SK-N-SH treated with all-trans-retinoic acid at 6 μM for 48 hours (cell line): ENCODE measurements around the gene NLRP5.

Experiments used
- ATAC-seq: fragments of 200-7000 bp; cut with Tn5 transposase; 3 replicates; pipeline ENCODE4 v1.9.1; 2020; ENCODE audit warnings: mild to moderate bottlenecking, moderate library complexity
- ARNTL ChIP-seq: fragments of 450-650 bp; formaldehyde crosslinking; IDR thresholded peaks from 2 replicates; pipeline ENCODE4 v1.5.0; 2020; ENCODE audit warnings: low read depth, mild to moderate bottlenecking, moderate library complexity, borderline replicate concordance
- BACH2 ChIP-seq: fragments of 250-450 bp; sonication (Bioruptor Pico); IDR thresholded peaks from 2 replicates; pipeline ENCODE4 v1.9.0; 2021; ENCODE audit warnings: mild to moderate bottlenecking, borderline replicate concordance
- CSRNP3 ChIP-seq: fragments of 250-450 bp; sonication (Bioruptor Pico); IDR thresholded peaks from 2 replicates; pipeline ENCODE4 v1.5.1; 2021; ENCODE audit warnings: mild to moderate bottlenecking, moderate library complexity
- ESRRG ChIP-seq: fragments of 250-450 bp; sonication (Bioruptor Pico); IDR thresholded peaks from 2 replicates; pipeline ENCODE4 v1.6.1; 2021; ENCODE audit warnings: mild to moderate bottlenecking
- GLIS3 ChIP-seq: fragments of 250-450 bp; sonication (Bioruptor Pico); IDR thresholded peaks from 2 replicates; pipeline ENCODE4 v1.5.0; 2020; ENCODE audit warnings: mild to moderate bottlenecking, moderate library complexity
- ISL1 ChIP-seq: fragments of 250-450 bp; sonication (Bioruptor Pico); IDR thresholded peaks from 2 replicates; pipeline ENCODE4 v2.1.2; 2022; ENCODE audit warnings: mild to moderate bottlenecking, moderate library complexity
- OSR1 ChIP-seq: fragments of 250-450 bp; sonication (Bioruptor Pico); IDR thresholded peaks from 2 replicates; pipeline ENCODE4 v1.8.0; 2022; ENCODE audit warnings: moderate library complexity, mild to moderate bottlenecking, inconsistent platforms
- PATZ1 ChIP-seq: fragments of 250-450 bp; sonication (Bioruptor Pico); IDR thresholded peaks from 2 replicates; pipeline ENCODE4 v1.8.0; 2020; ENCODE audit warnings: mild to moderate bottlenecking, moderate library complexity, borderline replicate concordance
- PPARA ChIP-seq: fragments of 250-450 bp; sonication (Bioruptor Pico); IDR thresholded peaks from 2 replicates; pipeline ENCODE4 v1.5.0; 2020; ENCODE audit warnings: mild to moderate bottlenecking, borderline replicate concordance
- SNAI2 ChIP-seq: fragments of 250-450 bp; sonication (Bioruptor Pico); IDR thresholded peaks from 2 replicates; pipeline ENCODE4 v1.5.0; 2020; ENCODE audit warnings: mild to moderate bottlenecking, moderate library complexity
- TCF4 ChIP-seq: fragments of 250-450 bp; sonication (Bioruptor Pico); IDR thresholded peaks from 2 replicates; pipeline ENCODE4 v1.8.0; 2021; ENCODE audit warnings: mild to moderate bottlenecking, moderate library complexity, borderline replicate concordance
- TOX ChIP-seq: fragments of 250-450 bp; sonication (Bioruptor Pico); IDR thresholded peaks from 2 replicates; pipeline ENCODE4 v1.8.0; 2021; ENCODE audit warnings: mild to moderate bottlenecking, moderate library complexity, borderline replicate concordance
- TSHZ2 ChIP-seq: fragments of 250-450 bp; sonication (Bioruptor Pico); IDR thresholded peaks from 2 replicates; pipeline ENCODE4 v1.5.0; 2020; ENCODE audit warnings: mild to moderate bottlenecking, moderate library complexity
- ZC3H10 ChIP-seq: fragments of 250-450 bp; sonication (Bioruptor Pico); IDR thresholded peaks from 2 replicates; pipeline ENCODE4 v1.5.1; 2021; ENCODE audit warnings: mild to moderate bottlenecking, moderate library complexity
- ZFP3 ChIP-seq: fragments of 250-450 bp; sonication (Bioruptor Pico); IDR thresholded peaks from 2 replicates; pipeline ENCODE4 v1.5.0; 2020; ENCODE audit warnings: mild to moderate bottlenecking, moderate library complexity
- ZFP30 ChIP-seq: fragments of 450-650 bp; formaldehyde crosslinking; IDR thresholded peaks from 2 replicates; pipeline ENCODE4 v1.5.0; 2022; ENCODE audit warnings: mild to moderate bottlenecking, moderate library complexity
- ZNF565 ChIP-seq: fragments of 450-650 bp; formaldehyde crosslinking; conservative IDR thresholded peaks from 2 replicates; pipeline ENCODE4 v1.5.0; 2020; ENCODE audit warnings: low read depth, mild to moderate bottlenecking, moderate library complexity
- ZNF70 ChIP-seq: fragments of 450-650 bp; formaldehyde crosslinking; IDR thresholded peaks from 2 replicates; pipeline ENCODE4 v1.5.0; 2020; ENCODE audit warnings: mild to moderate bottlenecking, moderate library complexity
- ZNF8 ChIP-seq: fragments of 450-650 bp; formaldehyde crosslinking; IDR thresholded peaks from 2 replicates; pipeline ENCODE4 v1.5.0; 2020; ENCODE audit warnings: mild to moderate bottlenecking, moderate library complexity
- TF ChIP-seq, protein P1 (sequence below): fragments of 250-450 bp; sonication (Bioruptor Pico); IDR thresholded peaks from 2 replicates; pipeline ENCODE4 v1.5.1; 2020; ENCODE audit warnings: low read depth, mild to moderate bottlenecking, moderate library complexity

Gene NLRP5

GRCh38 chr19:56098731-56099568 is 112.4 kb downstream of the NLRP5 start (continued):
- TF ChIP-seq TSHZ2 (CRISPR knock-in tag), result no peak
- TF ChIP-seq ZNF565 (CRISPR knock-in tag), result no peak
- no peak for TF ChIP-seq ARNTL
- TF ChIP-seq, protein P1, sequence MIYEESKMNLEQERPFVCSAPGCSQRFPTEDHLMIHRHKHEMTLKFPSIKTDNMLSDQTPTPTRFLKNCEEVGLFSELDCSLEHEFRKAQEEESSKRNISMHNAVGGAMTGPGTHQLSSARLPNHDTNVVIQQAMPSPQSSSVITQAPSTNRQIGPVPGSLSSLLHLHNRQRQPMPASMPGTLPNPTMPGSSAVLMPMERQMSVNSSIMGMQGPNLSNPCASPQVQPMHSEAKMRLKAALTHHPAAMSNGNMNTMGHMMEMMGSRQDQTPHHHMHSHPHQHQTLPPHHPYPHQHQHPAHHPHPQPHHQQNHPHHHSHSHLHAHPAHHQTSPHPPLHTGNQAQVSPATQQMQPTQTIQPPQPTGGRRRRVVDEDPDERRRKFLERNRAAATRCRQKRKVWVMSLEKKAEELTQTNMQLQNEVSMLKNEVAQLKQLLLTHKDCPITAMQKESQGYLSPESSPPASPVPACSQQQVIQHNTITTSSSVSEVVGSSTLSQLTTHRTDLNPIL (CRISPR knock-in tag), result no peak
- TF ChIP-seq, all 23 proteins: peak for 0

- TF ChIP-seq TOX (no peak), ZNF8 (CRISPR knock-in tag) (no peak), ZNF70 (CRISPR knock-in tag) (no peak), OSR1 (no peak), PATZ1 (CRISPR knock-in tag) (no peak), PPARA (CRISPR knock-in tag) (no peak), ZFP30 (CRISPR knock-in tag) (no peak), TCF4 (CRISPR knock-in tag) (no peak), GLIS3 (CRISPR knock-in tag) (no peak), ZNF565 (CRISPR knock-in tag) (no peak), ESRRG (no peak), ISL1 (no peak), ZFP3 (CRISPR knock-in tag) (no peak), BACH2 (CRISPR knock-in tag) (no peak), CSRNP3 (no peak)
- TF ChIP-seq, all 23 proteins: peak for 0
- no peak for ATAC-seq
These were observed 113.3 kb downstream of the NLRP5 start for GRCh38 chr19:56099638-56100539.

GRCh38 chr19:56101095-56101494 is 114.5 kb downstream of the NLRP5 start:
- no peak for ATAC-seq
- TF ChIP-seq TSHZ2 (CRISPR knock-in tag), result no peak
- no peak for TF ChIP-seq ZNF70 (CRISPR knock-in tag)
- no peak for TF ChIP-seq ZNF565 (CRISPR knock-in tag)
- TF ChIP-seq BACH2 (CRISPR knock-in tag), result no peak
- no peak for TF ChIP-seq PPARA (CRISPR knock-in tag)
- TF ChIP-seq ZC3H10 (CRISPR knock-in tag), result no peak
- no peak for TF ChIP-seq ISL1
- TF ChIP-seq ZFP30 (CRISPR knock-in tag), result no peak
- TF ChIP-seq, protein P1 (CRISPR knock-in tag), result no peak
- no peak for TF ChIP-seq CSRNP3
- no peak for TF ChIP-seq SNAI2 (CRISPR knock-in tag)
- TF ChIP-seq OSR1, result no peak
- TF ChIP-seq ARNTL, result no peak
- TF ChIP-seq ESRRG, result no peak
